Spinal cord (tissue), 4 donors: ENCODE results near the gene UPK1A. TPM values are rescaled to one million over a fixed set of nuclear protein-coding genes. Genes with fewer than 3 reads are reported as not detected.

Source experiments
- polyA plus RNA-seq, 2 donors: library from polyadenylated mRNA; unstranded; fragments of 120-200 nt; gene quantifications; one replicate each; pipeline ENCODE4 v1.2.1, GENCODE V29; 2013; ENCODE audit not compliant: insufficient read length in 2 of 2
- total RNA-seq, 2 donors: library from RNA; depleted of rRNA in 1 of 2; stranded (reverse); fragments of 120-200 nt in 1 of 2; fragments of >200 nt in 1 of 2; gene quantifications; one replicate each; pipeline versions ENCODE4 v1.2.3 to v1.2.4, GENCODE V29; 2013 to 2014

UPK1A gene
- total and polyA plus RNA-seq, 4 donors, result 0.21 TPM; not detected in 3

Other genes starting within 250 kb of the UPK1A start
- under 1 TPM; 0.11 to 0.69 TPM for gene FFAR2, start 218.3 kb upstream of the UPK1A start, total RNA-seq
- under 1 TPM; 0.29 to 0.50 TPM for gene FFAR2, start 218.3 kb upstream of the UPK1A start, polyA plus RNA-seq
- not detected for gene KRTDAP, start 176.1 kb upstream of the UPK1A start, total RNA-seq
- gene KRTDAP, start 176.1 kb upstream of the UPK1A start, polyA plus RNA-seq, result not detected
- gene DMKN, start 152.9 kb upstream of the UPK1A start, total RNA-seq, result 10 to 100 TPM; 10.4 to 49.0 TPM
- 10 to 100 TPM; 18.1 to 31.2 TPM for gene DMKN, start 152.9 kb upstream of the UPK1A start, polyA plus RNA-seq
- gene SBSN, start 138.2 kb upstream of the UPK1A start, total RNA-seq, result under 1 TPM in 1 of 2 donors, not detected in 1; 0.06 TPM
- gene SBSN, start 138.2 kb upstream of the UPK1A start, polyA plus RNA-seq, result under 1 TPM; 0.17 to 0.50 TPM
- gene GAPDHS, start 133.1 kb upstream of the UPK1A start, total RNA-seq, result under 1 TPM in 1 of 2 donors, not detected in 1; 0.11 TPM
- gene GAPDHS, start 133.1 kb upstream of the UPK1A start, polyA plus RNA-seq, result not detected
- 100 to 1,000 TPM in 1 of 2 donors, 10 to 100 TPM in 1; 58.2 to 126 TPM for gene TMEM147, start 120.9 kb upstream of the UPK1A start, total RNA-seq
- gene TMEM147, start 120.9 kb upstream of the UPK1A start, polyA plus RNA-seq, result 100 to 1,000 TPM; 108 to 109 TPM
- gene ATP4A, start 102.9 kb upstream of the UPK1A start, total RNA-seq, result not detected
- gene ATP4A, start 102.9 kb upstream of the UPK1A start, polyA plus RNA-seq, result under 1 TPM; 0.30 to 0.41 TPM
- gene PMIS2, start 80.3 kb upstream of the UPK1A start, total RNA-seq, result not detected
- not detected for gene PMIS2, start 80.3 kb upstream of the UPK1A start, polyA plus RNA-seq
- gene HAUS5, start 53.8 kb upstream of the UPK1A start, total RNA-seq, result 10 to 100 TPM in 1 of 2 donors, 1 to 10 TPM in 1; 5.1 to 15.5 TPM
- 10 to 100 TPM; 18.2 to 26.0 TPM for gene HAUS5, start 53.8 kb upstream of the UPK1A start, polyA plus RNA-seq
- gene RBM42, start 37.5 kb upstream of the UPK1A start, total RNA-seq, result 10 to 100 TPM; 18.1 to 55.3 TPM
- gene RBM42, start 37.5 kb upstream of the UPK1A start, polyA plus RNA-seq, result 10 to 100 TPM; 73.4 to 76.5 TPM
- gene ETV2, start 24.8 kb upstream of the UPK1A start, total RNA-seq, result 1 to 10 TPM in 1 of 2 donors, under 1 TPM in 1; 0.59 to 2.7 TPM
- 1 to 10 TPM; 4.0 to 4.6 TPM for gene ETV2, start 24.8 kb upstream of the UPK1A start, polyA plus RNA-seq
- 100 to 1,000 TPM; 321 to 628 TPM for gene COX6B1, start 18.2 kb upstream of the UPK1A start, total RNA-seq
- gene COX6B1, start 18.2 kb upstream of the UPK1A start, polyA plus RNA-seq, result 100 to 1,000 TPM; 378 to 396 TPM
- gene ZBTB32, start 38.0 kb downstream of the UPK1A start, total RNA-seq, result not detected
- gene ZBTB32, start 38.0 kb downstream of the UPK1A start, polyA plus RNA-seq, result under 1 TPM; 0.14 to 0.68 TPM
- 10 to 100 TPM in 1 of 2 donors, 1 to 10 TPM in 1; 8.2 to 15.3 TPM for gene KMT2B, start 51.5 kb downstream of the UPK1A start, total RNA-seq
- 10 to 100 TPM; 41.6 to 42.2 TPM for gene KMT2B, start 51.5 kb downstream of the UPK1A start, polyA plus RNA-seq
- 1 to 10 TPM; 3.1 to 3.5 TPM for gene IGFLR1, start 75.9 kb downstream of the UPK1A start, total RNA-seq
- 10 to 100 TPM in 1 of 2 donors, 1 to 10 TPM in 1; 8.8 to 10.9 TPM for gene IGFLR1, start 75.9 kb downstream of the UPK1A start, polyA plus RNA-seq
- 10 to 100 TPM in 1 of 2 donors, 1 to 10 TPM in 1; 8.8 to 23.6 TPM for gene U2AF1L4, start 78.9 kb downstream of the UPK1A start, total RNA-seq
- 10 to 100 TPM; 25.9 to 37.7 TPM for gene U2AF1L4, start 78.9 kb downstream of the UPK1A start, polyA plus RNA-seq
- 100 to 1,000 TPM in 1 of 2 donors, 10 to 100 TPM in 1; 15.9 to 106 TPM for gene PSENEN, start 79.1 kb downstream of the UPK1A start, total RNA-seq
- 10 to 100 TPM; 80.1 to 81.8 TPM for gene PSENEN, start 79.1 kb downstream of the UPK1A start, polyA plus RNA-seq
- 10 to 100 TPM in 1 of 2 donors, 1 to 10 TPM in 1; 5.1 to 15.7 TPM for gene LIN37, start 82.1 kb downstream of the UPK1A start, total RNA-seq
- gene LIN37, start 82.1 kb downstream of the UPK1A start, polyA plus RNA-seq, result 10 to 100 TPM; 17.7 to 18.3 TPM
- 1 to 10 TPM; 1.8 to 2.8 TPM for gene HSPB6, start 90.5 kb downstream of the UPK1A start, total RNA-seq
- gene HSPB6, start 90.5 kb downstream of the UPK1A start, polyA plus RNA-seq, result 10 to 100 TPM; 25.7 to 26.9 TPM
- gene PROSER3, start 91.7 kb downstream of the UPK1A start, total RNA-seq, result 1 to 10 TPM; 2.8 to 7.8 TPM
- gene PROSER3, start 91.7 kb downstream of the UPK1A start, polyA plus RNA-seq, result 10 to 100 TPM; 15.2 to 27.7 TPM
- 10 to 100 TPM; 13.6 to 32.6 TPM for gene ARHGAP33, start 109.0 kb downstream of the UPK1A start, total RNA-seq
- gene ARHGAP33, start 109.0 kb downstream of the UPK1A start, polyA plus RNA-seq, result 100 to 1,000 TPM; 152 to 183 TPM
- gene PRODH2, start 146.3 kb downstream of the UPK1A start, total RNA-seq, result under 1 TPM in 1 of 2 donors, not detected in 1; 0.10 TPM
- under 1 TPM; 0.27 to 0.32 TPM for gene PRODH2, start 146.3 kb downstream of the UPK1A start, polyA plus RNA-seq
- under 1 TPM; 0.30 to 0.44 TPM for gene NPHS1, start 186.0 kb downstream of the UPK1A start, total RNA-seq
- gene NPHS1, start 186.0 kb downstream of the UPK1A start, polyA plus RNA-seq, result 1 to 10 TPM; 1.9 to 2.1 TPM
- gene KIRREL2, start 190.4 kb downstream of the UPK1A start, total RNA-seq, result 1 to 10 TPM; 1.1 to 1.9 TPM
- gene KIRREL2, start 190.4 kb downstream of the UPK1A start, polyA plus RNA-seq, result 1 to 10 TPM; 2.8 to 3.5 TPM
- 100 to 1,000 TPM; 205 to 237 TPM for gene APLP1, start 202.1 kb downstream of the UPK1A start, total RNA-seq
- gene APLP1, start 202.1 kb downstream of the UPK1A start, polyA plus RNA-seq, result 1,000 to 10,000 TPM; 1,021 to 1,097 TPM
- 1 to 10 TPM; 6.4 to 6.8 TPM for gene NFKBID, start 234.0 kb downstream of the UPK1A start, total RNA-seq
- gene NFKBID, start 234.0 kb downstream of the UPK1A start, polyA plus RNA-seq, result 10 to 100 TPM in 1 of 2 donors, 1 to 10 TPM in 1; 4.9 to 10.6 TPM
- 1 to 10 TPM; 1.9 to 3.5 TPM for gene HCST, start 236.0 kb downstream of the UPK1A start, total RNA-seq
- gene HCST, start 236.0 kb downstream of the UPK1A start, polyA plus RNA-seq, result 1 to 10 TPM; 3.7 to 4.0 TPM
- gene TYROBP, start 241.8 kb downstream of the UPK1A start, total RNA-seq, result 10 to 100 TPM; 14.1 to 34.1 TPM
- gene TYROBP, start 241.8 kb downstream of the UPK1A start, polyA plus RNA-seq, result 10 to 100 TPM; 25.8 to 32.4 TPM